NCI-H82 (cell line): Measurements from ENCODE around the gene CREM.

Experiments used
- DNase-seq: peaks from one replicate; lab custom pipeline; 2025; lab: John Stamatoyannopoulos, UW

Gene CREM

GRCh38 chr10:35135861-35136260 is 9.2 kb downstream of the CREM start:
- DNase-seq, result no peak

GRCh38 chr10:35136263-35136815 is 9.7 kb downstream of the CREM start:
- no peak for DNase-seq

- no peak for DNase-seq
Measured at GRCh38 chr10:35140126-35140525, 13.5 kb downstream of the CREM start.

GRCh38 chr10:35140727-35141126 is 14.1 kb downstream of the CREM start:
- DNase-seq, result no peak

- no peak for DNase-seq
Measured at GRCh38 chr10:35150308-35150707, 23.7 kb downstream of the CREM start.

- no peak for DNase-seq
Measured at GRCh38 chr10:35152992-35153391, 26.3 kb downstream of the CREM start.

- no peak for DNase-seq
Measured at GRCh38 chr10:35153716-35154115, 27.1 kb downstream of the CREM start.

GRCh38 chr10:35160743-35161142 is 34.1 kb downstream of the CREM start:
- DNase-seq, result no peak

GRCh38 chr10:35161906-35162305 is 35.3 kb downstream of the CREM start:
- DNase-seq, result no peak

- DNase-seq, result no peak
Measured at GRCh38 chr10:35165136-35165535, 38.5 kb downstream of the CREM start.

- DNase-seq, result no peak
Measured at GRCh38 chr10:35165811-35166210, 39.2 kb downstream of the CREM start.

- DNase-seq, result no peak
Measured at GRCh38 chr10:35166607-35167006, 40.0 kb downstream of the CREM start.

- no peak for DNase-seq
Measured at GRCh38 chr10:35167342-35167741, 40.7 kb downstream of the CREM start.

- no peak for DNase-seq
Measured at GRCh38 chr10:35172146-35172545, 45.5 kb downstream of the CREM start.

GRCh38 chr10:35172574-35172973 is 45.9 kb downstream of the CREM start:
- no peak for DNase-seq

GRCh38 chr10:35178331-35178730 is 51.7 kb downstream of the CREM start:
- DNase-seq, result no peak

- peak; percentile 79 for DNase-seq
Measured at GRCh38 chr10:35182631-35183510, 56.2 kb downstream of the CREM start.

GRCh38 chr10:35184527-35185171 is 58.0 kb downstream of the CREM start:
- no peak for DNase-seq

- DNase-seq, result no peak
Measured at GRCh38 chr10:35185260-35186034, 58.8 kb downstream of the CREM start.

GRCh38 chr10:35188954-35189353 is 62.3 kb downstream of the CREM start:
- DNase-seq, result no peak

GRCh38 chr10:35191523-35191922 is 64.9 kb downstream of the CREM start:
- DNase-seq, result no peak

- no peak for DNase-seq
Measured at GRCh38 chr10:35192645-35193249, 66.1 kb downstream of the CREM start.
